Body of pancreas (tissue), 4 donors: ENCODE results near the gene SHOC1.

Experiments used
- POLR2A ChIP-seq, 3 donors: fragments of 450-650 bp; IDR thresholded peaks; one replicate each; pipeline ENCODE4 v1.6.1; 2016; ENCODE audit warnings: antibody characterized with exemption in 3 of 3, mild to moderate bottlenecking in 2 of 3
- TF ChIP-seq, protein P1 (sequence below), 7 experiments: fragments of 450-650 bp in 4 of 7; fragments of 200-600 bp in 3 of 7; sonication (generic) in 3 of 7; IDR thresholded peaks; one replicate each; pipeline ENCODE4 v1.5.1; 2016 to 2019; ENCODE audit warnings: antibody characterized with exemption in 7 of 7

DNA sequence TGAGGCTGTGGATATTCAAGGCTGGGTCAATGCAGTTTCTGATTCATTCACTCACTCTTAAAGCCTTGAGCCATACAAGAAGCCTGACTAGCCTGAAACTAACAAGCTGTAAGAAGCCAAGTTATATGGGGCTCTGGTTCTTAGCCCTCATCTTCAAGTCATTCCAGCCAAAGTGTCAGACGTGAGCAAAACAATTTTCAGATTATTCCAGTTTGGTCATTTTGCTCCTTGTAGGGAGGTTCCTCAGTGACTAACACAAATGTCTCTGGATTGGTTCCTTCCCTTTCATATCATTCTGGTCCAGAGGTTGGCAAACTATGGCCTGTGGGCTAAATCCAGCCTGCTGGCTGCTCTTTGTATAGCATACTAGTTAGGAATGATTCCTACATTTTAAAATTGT, 12.5 kb upstream of the SHOC1 start:
- no peak for TF ChIP-seq POLR2A (IDR thresholded peaks at IDR 0.05)
- TF ChIP-seq, protein P1, sequence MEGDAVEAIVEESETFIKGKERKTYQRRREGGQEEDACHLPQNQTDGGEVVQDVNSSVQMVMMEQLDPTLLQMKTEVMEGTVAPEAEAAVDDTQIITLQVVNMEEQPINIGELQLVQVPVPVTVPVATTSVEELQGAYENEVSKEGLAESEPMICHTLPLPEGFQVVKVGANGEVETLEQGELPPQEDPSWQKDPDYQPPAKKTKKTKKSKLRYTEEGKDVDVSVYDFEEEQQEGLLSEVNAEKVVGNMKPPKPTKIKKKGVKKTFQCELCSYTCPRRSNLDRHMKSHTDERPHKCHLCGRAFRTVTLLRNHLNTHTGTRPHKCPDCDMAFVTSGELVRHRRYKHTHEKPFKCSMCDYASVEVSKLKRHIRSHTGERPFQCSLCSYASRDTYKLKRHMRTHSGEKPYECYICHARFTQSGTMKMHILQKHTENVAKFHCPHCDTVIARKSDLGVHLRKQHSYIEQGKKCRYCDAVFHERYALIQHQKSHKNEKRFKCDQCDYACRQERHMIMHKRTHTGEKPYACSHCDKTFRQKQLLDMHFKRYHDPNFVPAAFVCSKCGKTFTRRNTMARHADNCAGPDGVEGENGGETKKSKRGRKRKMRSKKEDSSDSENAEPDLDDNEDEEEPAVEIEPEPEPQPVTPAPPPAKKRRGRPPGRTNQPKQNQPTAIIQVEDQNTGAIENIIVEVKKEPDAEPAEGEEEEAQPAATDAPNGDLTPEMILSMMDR (IDR thresholded peaks at IDR 0.05), result no peak
